Endometrial microvascular endothelial cells (primary cell): Measurements from ENCODE around the gene INSL4. TPM values are rescaled to one million over a fixed set of nuclear protein-coding genes. Genes with fewer than 3 reads are reported as not detected.

Source experiments
- in situ Hi-C: cut with HindIII; loops from 2 replicates; pipeline ENCODE4 v1.10.0; 2017; ENCODE audit warnings: low sequenced_read_pairs, low pct_unique_long_range_greater_than_20kb; ENCODE audit errors: inconsistent ontology term
- total RNA-seq: library from RNA; depleted of rRNA; stranded (reverse); fragments of >200 nt; gene quantifications from one replicate; pipeline ENCODE4 v1.2.3, GENCODE V29; 2015; ENCODE audit errors: inconsistent ontology term

Gene INSL4
- total RNA-seq, result not detected

GRCh38 chr9:5231212-5231611 is at the start of gene INSL4:
INSL4 (plus strand) TSS chr9:5231419; CDS start chr9:5231524, 105 bp downstream.
- in situ Hi-C loops, result no loop called here

GRCh38 chr9:5184776-5185175 is 46.4 kb upstream of the INSL4 start:
- in situ Hi-C loops, result loop anchor here (10.0 kb wide), 1 partner anchor 270 kb away; the partner anchor contains the start of gene CD274

- in situ Hi-C loops, result loop anchor here (10.0 kb wide), 1 partner anchor 269 kb away; the partner anchor contains the start of gene CD274
These were observed 45.9 kb upstream of the INSL4 start, which contains the start of gene INSL6 for GRCh38 chr9:5185220-5185840. INSL6 (minus strand) TSS chr9:5185639; CDS start chr9:5185602, 37 bp downstream.

GRCh38 chr9:5186416-5187169 is 44.6 kb upstream of the INSL4 start:
- in situ Hi-C loops, result loop anchor here (10.0 kb wide), 1 partner anchor 268 kb away; the partner anchor contains the start of gene CD274

- in situ Hi-C loops, result loop anchor here (10.0 kb wide), 1 partner anchor 266 kb away; the partner anchor contains the start of gene CD274
These were observed 42.9 kb upstream of the INSL4 start for GRCh38 chr9:5188060-5188984.

GRCh38 chr9:5191985-5192384 is 39.2 kb upstream of the INSL4 start:
- in situ Hi-C loops, result no loop called here

- in situ Hi-C loops, result no loop called here
These were observed 37.9 kb upstream of the INSL4 start for GRCh38 chr9:5193345-5193744.

GRCh38 chr9:5195463-5195862 is 35.8 kb upstream of the INSL4 start:
- in situ Hi-C loops, result no loop called here

- in situ Hi-C loops, result no loop called here
These were observed 26.1 kb upstream of the INSL4 start for GRCh38 chr9:5205071-5205470.

GRCh38 chr9:5230554-5230953 is 665 bp upstream of the INSL4 start:
- in situ Hi-C loops, result no loop called here

- in situ Hi-C loops, result no loop called here
These were observed 32.4 kb downstream of the INSL4 start for GRCh38 chr9:5263351-5264218.

- in situ Hi-C loops, result no loop called here
These were observed 33.0 kb downstream of the INSL4 start for GRCh38 chr9:5264219-5264595.

- in situ Hi-C loops, result no loop called here
These were observed 34.7 kb downstream of the INSL4 start for GRCh38 chr9:5265939-5266338.

- in situ Hi-C loops, result no loop called here
These were observed 38.1 kb downstream of the INSL4 start for GRCh38 chr9:5269249-5269715.

- in situ Hi-C loops, result no loop called here
These were observed 43.6 kb downstream of the INSL4 start for GRCh38 chr9:5274770-5275169.

GRCh38 chr9:5278486-5278885 is 47.3 kb downstream of the INSL4 start:
- in situ Hi-C loops, result no loop called here
